OCI-LY7 (cell line): Measurements from ENCODE around the gene ZBTB8OS.

Experiments used
- EZH2phosphoT487 ChIP-seq: fragments of 200-600 bp; sonication (generic); IDR thresholded peaks from 2 replicates; pipeline ENCODE4 v1.6.1; 2018; ENCODE audit warnings: low read depth, borderline replicate concordance, mild to moderate bottlenecking, mixed run types, antibody characterized with exemption, low read length, moderate library complexity, mixed read lengths
- TF ChIP-seq, protein P1 (sequence below): fragments of 200-600 bp; sonication (generic); conservative IDR thresholded peaks from 2 replicates; pipeline ENCODE4 v1.5.1; 2014; ENCODE audit warnings: mild to moderate bottlenecking, antibody characterized with exemption, low read length, moderate library complexity, mixed read lengths

DNA sequence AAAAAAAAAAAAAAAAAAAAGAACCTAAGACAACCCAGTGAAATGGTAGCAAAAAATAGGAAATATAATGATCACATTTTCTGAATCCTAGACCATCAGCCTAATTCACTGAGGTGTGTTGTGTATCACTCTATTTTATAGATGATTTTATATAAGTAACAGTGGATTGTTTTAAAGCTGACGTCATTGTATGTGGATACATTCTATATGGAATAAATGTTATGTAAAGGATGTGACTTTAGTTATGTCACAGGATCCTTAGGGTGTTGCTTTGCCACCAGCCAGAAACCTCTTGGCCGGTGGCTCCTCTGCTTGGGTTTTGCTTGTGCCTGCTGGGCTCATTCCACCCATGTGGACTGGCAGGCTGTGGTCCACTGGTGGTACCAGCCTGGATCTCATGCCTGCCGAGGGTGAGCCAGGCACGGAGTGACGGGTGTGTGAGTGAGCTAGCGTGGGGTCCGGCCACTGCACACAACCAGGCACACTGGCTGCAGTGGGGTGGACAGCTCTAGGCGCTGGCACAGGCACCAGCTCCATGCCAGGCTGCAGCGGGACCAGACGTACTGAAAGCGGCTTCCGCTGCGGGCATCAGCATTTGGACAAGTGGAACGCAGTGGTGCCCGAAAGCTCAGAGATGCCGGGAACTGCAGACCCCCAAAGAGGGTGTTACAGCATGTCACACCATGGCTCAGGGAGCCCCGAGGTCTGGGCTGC, 44.5 kb downstream of the ZBTB8OS start:
- TF ChIP-seq, protein P1, sequence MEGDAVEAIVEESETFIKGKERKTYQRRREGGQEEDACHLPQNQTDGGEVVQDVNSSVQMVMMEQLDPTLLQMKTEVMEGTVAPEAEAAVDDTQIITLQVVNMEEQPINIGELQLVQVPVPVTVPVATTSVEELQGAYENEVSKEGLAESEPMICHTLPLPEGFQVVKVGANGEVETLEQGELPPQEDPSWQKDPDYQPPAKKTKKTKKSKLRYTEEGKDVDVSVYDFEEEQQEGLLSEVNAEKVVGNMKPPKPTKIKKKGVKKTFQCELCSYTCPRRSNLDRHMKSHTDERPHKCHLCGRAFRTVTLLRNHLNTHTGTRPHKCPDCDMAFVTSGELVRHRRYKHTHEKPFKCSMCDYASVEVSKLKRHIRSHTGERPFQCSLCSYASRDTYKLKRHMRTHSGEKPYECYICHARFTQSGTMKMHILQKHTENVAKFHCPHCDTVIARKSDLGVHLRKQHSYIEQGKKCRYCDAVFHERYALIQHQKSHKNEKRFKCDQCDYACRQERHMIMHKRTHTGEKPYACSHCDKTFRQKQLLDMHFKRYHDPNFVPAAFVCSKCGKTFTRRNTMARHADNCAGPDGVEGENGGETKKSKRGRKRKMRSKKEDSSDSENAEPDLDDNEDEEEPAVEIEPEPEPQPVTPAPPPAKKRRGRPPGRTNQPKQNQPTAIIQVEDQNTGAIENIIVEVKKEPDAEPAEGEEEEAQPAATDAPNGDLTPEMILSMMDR: no peak
- TF ChIP-seq EZH2phosphoT487: no peak
